ENCODE measurements around the gene PIK3CD.

Gene PIK3CD

DNA sequence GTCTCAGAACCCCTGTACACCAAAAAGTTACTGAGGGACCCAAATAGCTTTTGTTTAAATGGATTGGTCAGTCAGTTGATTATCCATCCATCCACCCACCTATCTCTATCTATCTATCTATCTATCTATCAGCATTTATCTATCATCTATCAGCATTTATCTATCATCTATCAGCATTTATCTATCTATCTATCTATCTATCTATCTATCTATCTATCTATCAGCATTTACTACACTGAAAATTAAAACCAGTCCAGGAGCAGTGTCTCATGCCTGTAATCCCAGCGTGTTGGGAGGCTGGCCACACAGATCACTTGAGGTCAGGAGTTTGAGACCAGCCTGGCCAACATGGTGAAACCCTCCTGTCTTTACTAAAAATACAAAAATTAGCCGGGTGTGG is 125.2 kb downstream of the PIK3CD start:
- H3K4me3 ChIP-seq (ENCODE audit: low read length) = no peak overlapping the region
- TF ChIP-seq, protein P1, sequence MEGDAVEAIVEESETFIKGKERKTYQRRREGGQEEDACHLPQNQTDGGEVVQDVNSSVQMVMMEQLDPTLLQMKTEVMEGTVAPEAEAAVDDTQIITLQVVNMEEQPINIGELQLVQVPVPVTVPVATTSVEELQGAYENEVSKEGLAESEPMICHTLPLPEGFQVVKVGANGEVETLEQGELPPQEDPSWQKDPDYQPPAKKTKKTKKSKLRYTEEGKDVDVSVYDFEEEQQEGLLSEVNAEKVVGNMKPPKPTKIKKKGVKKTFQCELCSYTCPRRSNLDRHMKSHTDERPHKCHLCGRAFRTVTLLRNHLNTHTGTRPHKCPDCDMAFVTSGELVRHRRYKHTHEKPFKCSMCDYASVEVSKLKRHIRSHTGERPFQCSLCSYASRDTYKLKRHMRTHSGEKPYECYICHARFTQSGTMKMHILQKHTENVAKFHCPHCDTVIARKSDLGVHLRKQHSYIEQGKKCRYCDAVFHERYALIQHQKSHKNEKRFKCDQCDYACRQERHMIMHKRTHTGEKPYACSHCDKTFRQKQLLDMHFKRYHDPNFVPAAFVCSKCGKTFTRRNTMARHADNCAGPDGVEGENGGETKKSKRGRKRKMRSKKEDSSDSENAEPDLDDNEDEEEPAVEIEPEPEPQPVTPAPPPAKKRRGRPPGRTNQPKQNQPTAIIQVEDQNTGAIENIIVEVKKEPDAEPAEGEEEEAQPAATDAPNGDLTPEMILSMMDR (conservative IDR thresholded peaks at IDR 0.05; ENCODE audit: low read depth, low read length) = no peak
- no peak for DNase-seq (ENCODE audit: low read depth)

Data from retinal pigment epithelial cell (primary cell).